ENCODE measurements around the gene ASB10.

ASB10 gene

DNA sequence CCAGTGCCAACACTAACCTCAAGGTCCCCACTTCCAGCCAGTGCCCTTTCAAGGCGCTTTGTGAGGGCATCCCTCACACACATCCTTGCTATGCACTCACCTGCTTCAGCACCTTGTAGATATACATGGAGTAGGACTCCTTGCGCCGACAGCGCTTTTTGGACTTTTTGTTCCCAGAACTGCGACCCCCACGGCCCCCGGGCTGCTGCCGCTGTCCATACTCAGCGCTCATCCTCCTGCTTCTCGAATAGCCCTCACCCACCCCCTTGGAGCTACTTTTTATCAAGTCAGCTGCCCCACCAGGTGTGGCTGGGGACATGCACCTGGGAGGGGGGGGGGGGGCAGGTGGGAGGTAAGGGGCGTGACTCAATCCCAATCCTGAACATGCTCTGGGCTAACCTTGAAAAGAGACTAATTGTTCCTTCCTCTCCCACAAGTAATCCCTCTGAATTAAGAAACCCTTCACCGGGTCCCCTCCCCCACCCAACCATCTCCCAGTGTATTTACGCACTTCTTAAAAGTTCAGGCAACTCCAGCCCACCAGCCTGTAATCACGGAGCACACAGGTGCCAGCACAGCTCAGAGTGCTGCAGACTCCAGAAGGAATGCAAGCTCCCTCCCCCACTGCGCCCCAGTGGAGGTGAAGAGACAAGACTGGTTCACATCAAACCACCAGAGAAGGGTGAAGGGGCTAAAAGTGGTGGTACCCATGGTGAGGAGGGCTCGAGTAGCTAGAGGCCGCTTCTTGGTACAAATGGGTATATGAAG, 23.2 kb upstream of the ASB10 start, which contains the start of gene H2BK1:
Gene H2BK1 (minus strand): TSS at position 402 of the 768 bp plus-strand sequence. CDS start 170 bp downstream, at position 232.
- H3K4me3 ChIP-seq (ENCODE audit: low read depth, low read length), result no peak within 1 kb of the TSS
- TF ChIP-seq, protein P1, sequence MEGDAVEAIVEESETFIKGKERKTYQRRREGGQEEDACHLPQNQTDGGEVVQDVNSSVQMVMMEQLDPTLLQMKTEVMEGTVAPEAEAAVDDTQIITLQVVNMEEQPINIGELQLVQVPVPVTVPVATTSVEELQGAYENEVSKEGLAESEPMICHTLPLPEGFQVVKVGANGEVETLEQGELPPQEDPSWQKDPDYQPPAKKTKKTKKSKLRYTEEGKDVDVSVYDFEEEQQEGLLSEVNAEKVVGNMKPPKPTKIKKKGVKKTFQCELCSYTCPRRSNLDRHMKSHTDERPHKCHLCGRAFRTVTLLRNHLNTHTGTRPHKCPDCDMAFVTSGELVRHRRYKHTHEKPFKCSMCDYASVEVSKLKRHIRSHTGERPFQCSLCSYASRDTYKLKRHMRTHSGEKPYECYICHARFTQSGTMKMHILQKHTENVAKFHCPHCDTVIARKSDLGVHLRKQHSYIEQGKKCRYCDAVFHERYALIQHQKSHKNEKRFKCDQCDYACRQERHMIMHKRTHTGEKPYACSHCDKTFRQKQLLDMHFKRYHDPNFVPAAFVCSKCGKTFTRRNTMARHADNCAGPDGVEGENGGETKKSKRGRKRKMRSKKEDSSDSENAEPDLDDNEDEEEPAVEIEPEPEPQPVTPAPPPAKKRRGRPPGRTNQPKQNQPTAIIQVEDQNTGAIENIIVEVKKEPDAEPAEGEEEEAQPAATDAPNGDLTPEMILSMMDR (IDR thresholded peaks at IDR 0.05; ENCODE audit: borderline replicate concordance, insufficient read depth, low read depth, low read length), result no peak

DNA sequence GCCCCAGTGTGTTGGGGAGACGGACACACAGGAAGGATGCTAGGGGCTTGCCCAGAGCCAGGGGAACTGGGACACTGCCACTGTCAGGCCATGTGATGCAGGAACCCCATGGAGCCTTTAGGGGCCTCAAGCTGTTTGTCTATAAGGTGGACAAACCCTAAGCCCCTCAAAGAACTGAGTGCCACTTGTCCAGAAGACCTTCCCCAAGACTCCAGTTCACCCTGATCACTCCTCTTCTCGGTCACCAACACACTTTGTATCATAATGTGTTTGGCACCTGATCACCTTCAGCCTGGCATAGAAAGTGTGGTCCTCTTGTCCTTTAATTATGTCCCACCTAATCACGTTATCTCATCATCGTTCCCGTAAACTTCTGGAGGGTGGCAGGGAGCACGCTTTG, 22.5 kb upstream of the ASB10 start:
- TF ChIP-seq, protein P1 (IDR thresholded peaks at IDR 0.05; ENCODE audit: borderline replicate concordance, insufficient read depth, low read depth, low read length), result no peak
- H3K4me3 ChIP-seq (ENCODE audit: low read depth, low read length), result no peak overlapping the region

DNA sequence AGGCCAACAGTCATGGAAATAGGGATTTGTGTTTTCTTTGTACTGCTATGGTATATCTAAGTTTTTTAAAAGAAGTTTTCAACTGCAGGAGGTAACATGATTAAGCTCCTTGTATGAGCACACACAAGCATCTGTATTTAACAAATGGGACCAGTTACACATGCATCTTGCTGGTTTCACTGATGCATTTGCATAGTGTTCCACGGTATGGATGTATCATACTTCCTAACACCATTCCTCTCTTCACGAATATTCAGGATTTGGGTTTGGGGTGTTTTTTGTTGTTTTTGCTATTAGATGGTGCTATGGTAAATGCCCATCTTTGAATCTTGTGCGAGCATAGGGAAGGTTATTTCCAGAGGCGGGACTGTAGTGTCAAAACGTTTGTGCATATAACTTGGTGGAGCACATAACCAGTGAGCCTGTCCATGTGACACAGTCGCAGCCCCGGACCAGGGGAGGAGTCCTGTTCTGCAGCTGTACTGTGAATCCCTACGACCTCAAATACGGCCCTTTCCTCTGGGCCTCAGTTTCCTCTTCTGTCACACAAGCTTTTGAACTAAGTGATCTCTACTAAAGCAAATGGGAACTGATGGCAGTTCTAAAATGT, 21.3 kb upstream of the ASB10 start:
- TF ChIP-seq, protein P1 (IDR thresholded peaks at IDR 0.05; ENCODE audit: borderline replicate concordance, insufficient read depth, low read depth, low read length), result no peak
- no peak overlapping the region for H3K4me3 ChIP-seq (ENCODE audit: low read depth, low read length)

DNA sequence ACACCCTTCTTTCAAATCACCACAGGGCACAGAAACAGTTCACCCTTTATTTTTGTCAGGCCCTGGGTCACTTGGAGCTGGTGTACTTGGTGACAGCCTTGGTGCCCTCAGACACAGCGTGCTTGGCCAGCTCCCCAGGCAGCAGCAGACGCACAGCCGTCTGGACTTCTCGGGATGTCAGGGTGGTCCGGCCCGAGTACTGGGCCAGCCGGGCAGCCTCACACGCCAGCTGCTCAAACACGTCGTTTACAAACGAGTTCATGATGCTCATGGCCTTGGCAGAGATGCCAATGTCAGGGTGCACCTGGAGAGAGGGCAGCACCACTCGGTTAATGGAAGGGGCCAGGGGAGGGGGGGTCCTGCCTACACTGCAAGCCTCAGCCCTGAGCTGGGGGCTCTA, 20.8 kb upstream of the ASB10 start:
- TF ChIP-seq, protein P1 (IDR thresholded peaks at IDR 0.05; ENCODE audit: borderline replicate concordance, insufficient read depth, low read depth, low read length), result no peak
- H3K4me3 ChIP-seq (ENCODE audit: low read depth, low read length), result no peak overlapping the region

DNA sequence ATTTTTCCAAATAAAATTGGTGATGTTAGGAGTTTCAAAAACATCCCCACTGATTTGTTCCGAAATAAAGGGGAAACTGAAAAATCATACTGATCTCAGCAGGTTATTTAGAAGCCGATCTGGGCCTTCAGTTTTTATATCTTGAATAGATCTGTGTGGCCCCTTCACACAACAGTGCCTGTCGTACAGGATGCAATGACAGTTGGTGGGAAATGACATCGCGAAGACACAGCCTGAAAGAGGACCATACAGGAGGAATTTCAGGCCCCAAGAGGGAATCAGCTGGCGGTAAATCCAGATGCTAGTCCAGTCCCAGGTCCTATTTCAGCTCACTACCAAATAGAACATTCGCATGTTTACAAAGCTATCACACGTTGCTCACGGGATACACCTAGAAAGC, 20.3 kb upstream of the ASB10 start:
- TF ChIP-seq, protein P1 (IDR thresholded peaks at IDR 0.05; ENCODE audit: borderline replicate concordance, insufficient read depth, low read depth, low read length), result no peak
- H3K4me3 ChIP-seq (ENCODE audit: low read depth, low read length), result no peak overlapping the region

DNA sequence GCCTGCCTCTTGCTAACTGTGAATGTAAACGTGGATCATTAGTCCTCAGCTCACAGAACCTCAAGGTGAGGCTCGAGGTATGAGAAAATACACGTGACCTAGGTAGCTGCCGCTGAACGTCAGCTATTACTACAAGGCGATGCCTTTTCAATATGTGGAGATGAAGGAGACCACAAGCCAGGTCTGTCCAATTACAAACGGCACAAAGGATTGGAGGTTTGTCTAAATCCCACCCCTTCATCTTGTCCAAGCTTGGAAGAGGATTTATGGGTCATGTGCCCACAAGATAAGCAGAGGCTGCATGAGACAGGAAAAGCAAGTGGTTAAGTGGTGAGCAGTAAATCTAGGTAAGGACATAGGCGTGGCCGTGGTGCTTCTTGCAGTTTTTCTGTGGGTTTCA, 19.9 kb upstream of the ASB10 start:
- no peak overlapping the region for H3K4me3 ChIP-seq (ENCODE audit: low read depth, low read length)
- TF ChIP-seq, protein P1 (IDR thresholded peaks at IDR 0.05; ENCODE audit: borderline replicate concordance, insufficient read depth, low read depth, low read length), result no peak

DNA sequence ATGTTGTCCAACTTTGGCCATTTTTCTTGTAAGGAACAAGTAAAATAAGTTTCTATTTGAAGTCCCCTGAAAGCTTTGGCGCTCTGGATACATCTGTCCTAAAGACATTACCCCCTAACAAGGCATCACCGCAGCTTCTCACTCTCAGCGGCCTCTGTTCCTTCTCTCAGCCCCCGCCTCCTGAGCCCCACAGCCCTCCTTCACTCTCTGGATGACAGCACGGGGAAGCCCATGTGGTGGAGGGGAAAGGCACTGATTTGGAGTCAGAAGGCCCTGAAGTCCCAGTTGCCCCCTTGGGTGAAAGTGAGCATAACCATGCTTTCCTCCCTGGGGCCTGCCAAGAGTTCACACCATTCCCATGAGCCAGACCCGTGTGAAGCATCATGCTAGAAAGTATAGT, 18.7 kb upstream of the ASB10 start:
- H3K4me3 ChIP-seq (ENCODE audit: low read depth, low read length), result no peak overlapping the region
- TF ChIP-seq, protein P1 (IDR thresholded peaks at IDR 0.05; ENCODE audit: borderline replicate concordance, insufficient read depth, low read depth, low read length), result no peak

Data from GM12875 (cell line).